Lung microvascular endothelial cell (primary cell): ENCODE measurements around the gene RACK1. TPM values are rescaled to one million over a fixed set of nuclear protein-coding genes. Genes with fewer than 3 reads are reported as not detected.
"Not testable (repeated sequence)": the region's sequence is repeated elsewhere in the genome, so short reads cannot be mapped to it uniquely, and the experiment has no call there.

Experiments used
- DNase-seq, 2 donors: peaks; one replicate each; pipeline versions ENCODE4 v3.0.0 to v3.0.0-alpha.2; 2010; ENCODE audit warnings: low read depth in 2 of 2
- total RNA-seq: library from RNA; depleted of rRNA; stranded (reverse); fragments of >200 nt; gene quantifications from 2 replicates; pipeline ENCODE4 v1.2.1, GENCODE V29; 2014

RACK1 gene
- total RNA-seq, 1 donor from 2014 or later, result 5,265 TPM

DNA sequence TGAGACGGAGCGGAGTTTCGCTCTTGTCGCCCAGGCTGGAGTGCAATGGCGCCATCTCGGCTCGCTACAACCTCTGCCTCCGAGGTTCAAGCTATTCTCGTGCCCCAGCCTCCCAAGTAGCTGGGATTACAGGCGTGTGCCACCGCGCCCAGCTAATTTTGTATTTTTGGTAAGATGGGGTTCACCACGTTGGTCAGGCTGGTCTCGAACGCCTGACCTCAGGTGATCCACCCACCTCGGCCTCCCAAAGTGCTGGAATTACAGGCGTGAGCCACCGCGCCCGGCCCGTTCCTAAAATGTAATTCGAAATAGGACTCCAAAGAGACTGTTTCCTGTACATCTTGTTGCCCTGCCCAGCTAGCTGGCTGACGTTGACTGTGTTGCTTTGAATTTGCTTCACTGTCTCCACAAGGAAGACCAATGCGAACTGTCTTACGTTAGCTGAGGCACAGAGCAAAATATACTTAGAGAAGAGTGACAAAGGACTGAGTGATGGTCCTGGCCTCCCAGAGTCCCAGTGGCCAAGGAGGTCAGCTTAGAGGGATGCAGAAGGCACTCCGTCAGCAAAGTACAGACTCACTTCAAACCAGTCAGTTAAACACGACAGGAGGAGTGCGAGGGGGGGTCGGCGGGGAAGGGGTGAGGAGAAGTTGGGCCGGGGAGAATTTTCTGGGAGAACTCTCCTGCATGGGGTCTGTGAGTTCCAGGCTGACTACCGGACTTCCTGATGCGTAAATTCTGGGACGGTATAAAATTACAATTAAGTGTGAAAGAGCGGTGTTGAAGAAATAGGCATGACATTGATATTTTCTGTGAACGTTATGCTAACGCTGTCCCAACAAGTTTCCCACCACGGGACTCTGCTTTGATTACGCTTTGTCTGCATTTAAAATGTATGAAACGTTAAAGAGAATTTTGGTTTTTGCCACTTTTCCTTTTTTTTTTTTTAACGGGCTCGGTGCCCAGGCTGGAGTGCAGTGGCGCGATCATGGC lies 27.4 kb downstream of the RACK1 start:
- DNase-seq, result no peak

DNA sequence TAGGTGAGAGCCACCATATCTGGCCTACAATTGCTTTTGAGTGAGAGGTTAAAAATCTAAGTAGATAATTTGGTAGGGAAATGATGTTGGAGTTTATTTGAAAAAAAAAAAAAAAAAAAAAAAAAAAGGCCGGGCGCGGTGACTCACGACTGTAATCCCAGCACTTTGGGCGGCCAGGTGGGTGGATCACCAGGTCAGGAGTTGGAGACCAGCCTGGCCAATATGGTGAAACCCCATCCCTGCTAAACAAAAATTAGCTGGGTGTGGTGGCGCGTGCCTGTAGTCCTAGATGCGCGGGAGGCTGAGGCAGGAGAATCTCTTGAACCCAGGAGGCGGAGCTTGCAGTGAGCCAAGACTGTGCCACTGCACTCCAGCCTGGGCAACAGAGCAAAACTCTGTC lies 29.5 kb downstream of the RACK1 start:
- not testable (repeated sequence) for DNase-seq

DNA sequence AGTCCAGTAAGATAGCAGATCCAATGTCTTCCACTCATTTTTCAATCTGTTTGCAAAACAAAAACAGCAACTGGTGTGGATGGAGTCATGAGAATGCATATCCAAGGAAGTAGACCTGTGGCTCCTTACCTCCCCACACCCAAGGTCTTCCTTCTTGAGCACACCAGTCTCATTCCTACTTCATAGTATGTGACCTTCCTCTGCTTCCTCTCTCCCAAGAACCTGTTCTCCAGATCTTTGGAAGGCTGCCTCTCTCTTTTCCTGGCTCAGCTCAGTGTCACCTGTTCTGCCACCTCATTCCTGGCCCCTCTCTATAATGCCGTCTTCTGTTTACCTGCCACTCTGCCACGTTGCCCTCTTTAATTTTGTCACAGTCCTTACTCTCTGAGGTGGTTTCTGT lies 30.8 kb downstream of the RACK1 start:
- no peak for DNase-seq

DNA sequence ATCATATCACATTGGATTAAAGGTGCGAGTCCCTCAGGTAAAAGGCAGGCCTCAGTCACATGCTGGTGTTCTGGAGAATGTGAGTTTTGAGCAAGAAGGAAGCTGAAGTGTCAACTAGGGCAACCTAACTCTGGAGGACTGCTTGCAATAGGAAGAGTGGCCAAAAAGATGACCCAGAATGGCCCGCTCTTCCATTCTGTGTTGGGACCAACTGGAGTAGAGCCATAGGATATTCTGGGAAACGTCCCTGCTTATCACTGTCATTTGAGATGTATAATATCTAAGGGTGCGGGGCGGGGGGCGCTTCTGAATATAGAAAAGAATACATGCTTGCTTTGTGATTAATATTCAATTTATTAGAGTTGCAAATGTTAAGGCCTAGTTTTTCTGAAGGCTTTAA lies 31.6 kb downstream of the RACK1 start:
- no peak for DNase-seq

DNA sequence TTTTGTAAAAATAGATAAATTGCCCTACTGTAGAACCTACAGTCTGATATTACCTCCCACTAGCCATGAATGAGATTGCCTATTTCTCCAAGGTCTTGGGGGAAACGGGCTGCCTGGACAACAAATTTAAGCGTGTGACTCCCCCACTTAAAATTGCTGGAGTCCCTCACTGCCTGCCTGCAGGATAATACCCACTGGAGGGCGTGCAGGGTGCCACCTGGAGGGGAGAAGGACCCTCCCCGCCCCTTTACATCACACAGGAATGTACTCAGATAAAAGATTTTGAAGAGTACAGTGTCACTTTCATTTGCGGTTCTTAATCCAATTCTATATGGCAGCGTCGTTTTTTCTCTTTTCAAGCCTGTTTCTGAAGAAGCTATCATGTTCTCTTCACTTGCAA lies 32.5 kb downstream of the RACK1 start:
- DNase-seq, result no peak

DNA sequence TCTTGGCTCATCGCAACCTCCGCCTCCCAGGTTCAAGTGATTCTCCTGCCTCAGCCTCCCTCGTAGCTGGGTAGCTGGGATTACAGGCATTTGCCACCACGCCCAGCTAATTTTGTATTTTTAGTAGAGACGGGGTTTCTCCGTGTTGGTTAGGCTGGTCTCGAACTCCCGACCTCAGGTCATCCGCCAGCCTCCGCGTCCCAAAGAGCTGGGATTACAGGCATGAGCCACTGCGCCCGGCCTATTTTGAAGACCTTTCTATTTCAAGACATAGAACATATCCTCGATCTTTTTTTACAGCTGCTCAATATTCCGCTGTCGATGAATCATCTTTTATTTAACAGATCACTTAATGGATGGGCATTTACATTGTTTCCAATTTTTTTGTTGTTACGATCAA lies 33.0 kb downstream of the RACK1 start:
- not testable (repeated sequence) for DNase-seq

DNA sequence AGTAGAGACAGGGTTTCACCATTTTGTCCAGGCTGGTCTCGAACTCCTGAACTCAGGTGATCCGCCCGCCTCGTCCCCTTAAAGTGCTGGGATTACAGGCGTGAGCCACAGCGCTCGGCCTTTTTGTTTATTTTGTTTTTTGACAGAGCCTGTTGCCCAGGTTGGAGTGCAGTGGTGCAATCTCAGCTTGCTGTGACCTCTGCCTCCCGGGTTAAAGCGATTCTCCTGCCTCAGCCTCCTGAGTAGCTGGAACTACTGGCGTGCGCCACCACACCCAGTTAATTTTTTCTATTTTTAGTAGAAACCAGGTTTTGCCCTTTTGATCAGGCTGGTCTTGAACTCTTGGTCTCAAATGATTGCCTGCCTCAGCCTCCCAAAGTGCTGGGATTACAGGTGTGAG lies 33.6 kb downstream of the RACK1 start:
- DNase-seq, result not testable (repeated sequence)

DNA sequence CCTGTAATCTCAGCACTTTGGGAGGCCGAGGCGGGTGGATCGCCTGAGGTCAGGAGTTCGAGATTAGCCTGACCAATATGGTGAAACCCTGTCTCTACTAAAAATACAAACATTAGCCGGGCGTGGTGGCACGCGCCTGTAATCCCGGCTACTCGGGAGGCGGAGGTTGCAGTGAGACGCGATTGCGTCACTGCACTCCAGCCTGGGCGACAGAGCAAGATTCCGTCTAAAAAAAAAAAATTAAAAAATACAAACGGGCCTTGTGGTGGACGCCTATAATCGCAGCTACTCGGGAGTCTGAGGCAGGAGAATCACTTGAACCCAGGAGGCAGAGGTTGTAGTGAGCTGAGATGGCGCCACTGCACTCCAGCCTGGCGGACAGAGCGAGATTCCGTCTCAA lies 34.7 kb downstream of the RACK1 start:
- DNase-seq, result not testable (repeated sequence)

DNA sequence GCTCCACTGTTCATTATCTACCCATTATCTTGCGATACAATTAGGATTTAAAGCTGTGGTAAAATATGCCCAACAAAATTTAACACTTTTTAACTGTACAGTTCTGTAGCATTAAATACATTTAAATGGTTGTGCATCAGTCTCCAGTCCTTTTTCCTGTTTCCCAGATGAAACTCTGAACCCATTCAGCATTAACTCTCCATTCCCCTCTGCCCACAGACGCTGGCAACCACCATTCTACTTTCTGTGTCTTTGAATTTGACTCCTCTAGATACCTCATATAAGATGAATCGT lies 35.8 kb downstream of the RACK1 start:
- DNase-seq, result no peak

DNA sequence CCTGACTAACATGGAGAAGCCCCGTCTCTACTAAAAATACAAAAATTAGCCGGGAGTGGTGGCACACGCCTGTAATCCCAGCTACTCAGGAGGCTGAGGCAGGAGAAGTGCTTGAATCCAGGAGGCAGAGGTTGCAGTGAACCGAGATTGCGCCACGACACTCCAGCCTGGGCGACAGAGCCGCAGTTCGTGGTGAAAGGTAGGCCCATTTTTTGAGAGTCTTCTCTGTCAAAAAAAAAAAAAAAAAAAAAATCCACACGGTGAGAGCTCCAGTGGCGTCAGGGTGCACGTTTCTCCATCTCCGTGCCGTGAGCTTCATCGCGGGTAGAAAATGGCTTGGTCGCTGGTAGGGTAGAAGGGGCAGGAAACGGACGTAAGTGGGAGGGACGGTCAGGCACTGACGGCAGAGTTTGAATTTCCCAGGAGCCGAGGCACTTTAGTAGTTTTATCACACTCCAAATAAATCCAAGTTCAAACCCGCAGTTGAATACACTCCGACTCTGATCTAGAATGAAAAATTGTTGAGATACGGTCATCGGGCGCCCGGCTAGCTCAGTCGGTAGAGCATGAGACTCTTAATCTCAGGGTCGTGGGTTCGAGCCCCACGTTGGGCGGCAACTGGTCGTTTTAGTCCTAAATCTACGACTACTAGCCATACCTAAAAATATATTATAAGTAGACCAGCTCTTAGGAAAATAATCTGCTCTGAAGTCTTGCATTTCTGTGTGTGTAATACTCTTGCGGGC lies 36.3 kb downstream of the RACK1 start:
- DNase-seq, result peak; percentile 90 to 91

DNA sequence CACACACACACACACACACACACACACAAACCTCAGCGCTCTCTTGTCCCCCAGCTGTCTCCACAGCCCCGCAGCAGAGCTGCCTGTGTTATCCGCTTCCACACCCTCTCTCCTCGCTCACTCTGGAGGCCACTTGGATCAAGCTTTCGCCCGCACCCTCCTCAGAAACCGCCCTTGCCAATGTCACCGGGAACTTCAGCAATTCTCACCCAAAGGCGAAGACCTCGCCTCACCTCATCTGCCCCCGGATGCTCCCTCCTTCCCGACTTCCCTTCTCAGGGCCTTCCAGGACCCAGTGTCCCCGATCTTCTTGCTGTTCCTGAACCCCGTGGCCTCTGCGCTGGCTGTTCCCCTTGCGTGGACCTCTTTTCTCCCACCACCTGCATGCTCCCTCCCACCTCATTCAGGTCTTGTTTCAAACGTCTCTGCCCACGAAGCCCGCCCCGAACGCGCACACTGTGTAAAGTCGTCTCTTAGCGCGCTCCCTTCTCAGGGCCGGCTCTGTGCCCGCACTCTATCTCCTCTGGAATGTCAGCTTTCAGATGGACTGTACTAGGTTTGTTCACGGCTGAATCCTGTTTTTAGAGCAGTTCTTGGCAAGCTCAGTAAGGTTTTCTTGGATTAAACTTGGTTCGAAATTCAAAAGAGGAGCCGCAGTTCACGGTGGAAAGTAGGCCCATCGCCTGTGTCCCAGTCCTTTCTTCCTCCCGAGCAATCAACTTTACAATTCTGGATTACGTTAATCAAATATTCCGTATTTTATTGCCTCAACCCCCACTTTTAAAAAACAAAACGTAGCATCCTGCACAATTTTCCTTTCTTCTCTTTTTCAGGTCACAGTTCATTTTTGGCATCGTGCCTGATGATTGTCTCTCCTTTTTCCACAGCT lies 37.7 kb downstream of the RACK1 start:
- DNase-seq, result no peak

DNA sequence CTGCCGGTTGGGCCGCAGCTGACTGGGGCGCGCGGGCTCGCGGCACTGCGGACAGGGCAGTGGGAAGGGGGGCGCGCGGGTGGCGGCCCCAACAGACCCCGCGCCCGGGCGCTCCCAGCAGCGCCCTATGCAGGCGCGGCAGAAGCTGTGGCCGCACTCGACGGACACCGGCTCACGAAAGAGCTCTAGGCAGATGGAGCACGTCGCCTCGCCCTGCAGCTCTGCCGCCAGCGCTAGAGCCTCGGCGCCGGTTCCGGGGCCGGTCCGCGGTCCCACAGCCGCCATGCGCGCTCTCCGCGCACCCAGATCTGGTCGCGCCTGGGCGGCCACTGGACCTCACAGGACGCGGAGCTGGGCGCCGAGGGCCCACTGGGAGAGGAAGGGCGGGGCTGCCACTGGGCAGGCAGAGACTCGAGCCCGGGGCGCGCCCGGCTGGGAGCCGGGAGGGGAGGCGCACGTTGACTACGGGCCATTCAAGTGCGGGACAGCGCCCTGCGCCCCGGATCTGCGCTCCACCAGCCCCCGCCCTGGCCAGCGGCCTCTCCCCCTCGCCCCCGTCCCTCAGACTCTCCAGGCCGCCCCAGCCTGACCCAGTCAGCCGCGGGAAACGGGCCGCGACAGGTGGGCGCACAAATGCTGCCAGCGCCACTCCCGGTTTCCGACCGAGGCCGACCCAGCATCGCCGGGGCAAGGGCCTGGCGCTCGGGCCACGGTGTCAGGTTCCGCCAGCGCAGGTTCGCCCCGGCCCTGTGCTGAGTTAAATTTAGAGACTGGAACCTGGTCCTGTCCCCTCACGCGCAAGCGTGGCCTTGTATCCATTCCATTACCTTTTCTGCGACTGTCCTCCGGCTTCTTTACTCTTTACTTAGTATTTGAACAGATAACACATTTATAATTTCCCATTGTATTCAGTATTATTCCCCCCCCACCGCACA lies 38.6 kb downstream of the RACK1 start, which contains the start of gene TRIM7:
Gene TRIM7, minus strand, starts transcription at position 371 of the 935 bp plus-strand sequence. Its CDS starts 86 bp downstream, at position 285.
- peak in 1 of 2 donors; percentile 55 for DNase-seq

DNA sequence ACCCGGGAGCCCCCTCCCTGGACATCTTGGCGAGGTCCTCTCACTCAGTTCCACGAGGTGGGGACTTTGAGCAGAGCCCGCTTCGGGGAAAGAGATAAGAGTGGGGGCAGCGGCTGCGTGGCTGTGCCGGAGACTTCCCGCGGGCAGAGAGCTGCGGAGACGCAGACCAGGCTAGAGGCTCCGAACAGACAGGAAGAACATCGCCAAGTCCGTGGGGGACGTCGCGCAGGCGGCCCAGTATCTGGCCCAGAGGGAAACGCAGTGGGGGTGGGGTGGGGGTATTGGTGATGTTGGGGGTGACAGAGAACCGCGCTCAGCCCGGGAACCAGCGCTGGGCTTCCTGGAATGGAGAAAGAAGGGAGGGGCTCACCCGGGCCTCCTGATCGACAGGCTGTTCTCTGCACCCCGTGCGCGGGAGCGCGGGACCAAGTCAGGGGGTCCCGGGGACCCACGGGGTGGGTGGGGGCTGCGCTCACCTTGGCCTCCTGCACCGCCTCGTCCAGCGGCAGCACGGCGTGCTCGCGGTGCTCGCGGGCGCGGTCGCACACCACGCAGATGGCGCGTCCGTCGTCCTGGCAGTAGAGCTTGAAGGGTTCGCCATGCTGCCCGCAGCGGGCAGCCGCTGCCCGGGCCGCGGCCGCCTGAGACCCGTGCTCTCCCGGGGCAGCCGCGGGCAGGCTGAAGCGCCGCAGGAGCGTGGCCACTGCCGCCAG lies 39.4 kb downstream of the RACK1 start:
- DNase-seq, result peak; percentile 64 to 67

DNA sequence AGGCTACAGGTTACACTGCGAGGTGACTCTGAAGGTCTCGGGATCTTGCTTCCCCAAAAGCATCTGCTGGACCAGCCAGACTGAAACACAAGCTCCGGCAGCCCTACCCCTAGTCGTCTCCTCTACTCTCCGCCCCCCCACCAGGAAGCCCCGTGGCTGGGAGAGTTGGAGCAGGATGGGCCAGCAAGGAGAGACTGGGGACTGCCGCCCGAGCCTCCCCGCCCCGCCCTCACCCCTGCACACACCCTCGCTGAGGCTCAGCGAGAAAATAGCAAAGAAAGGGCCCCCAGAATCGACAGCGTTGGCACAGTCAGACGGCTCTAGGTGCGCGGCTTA lies 40.0 kb downstream of the RACK1 start:
- peak in 1 of 2 donors; percentile 21 for DNase-seq

DNA sequence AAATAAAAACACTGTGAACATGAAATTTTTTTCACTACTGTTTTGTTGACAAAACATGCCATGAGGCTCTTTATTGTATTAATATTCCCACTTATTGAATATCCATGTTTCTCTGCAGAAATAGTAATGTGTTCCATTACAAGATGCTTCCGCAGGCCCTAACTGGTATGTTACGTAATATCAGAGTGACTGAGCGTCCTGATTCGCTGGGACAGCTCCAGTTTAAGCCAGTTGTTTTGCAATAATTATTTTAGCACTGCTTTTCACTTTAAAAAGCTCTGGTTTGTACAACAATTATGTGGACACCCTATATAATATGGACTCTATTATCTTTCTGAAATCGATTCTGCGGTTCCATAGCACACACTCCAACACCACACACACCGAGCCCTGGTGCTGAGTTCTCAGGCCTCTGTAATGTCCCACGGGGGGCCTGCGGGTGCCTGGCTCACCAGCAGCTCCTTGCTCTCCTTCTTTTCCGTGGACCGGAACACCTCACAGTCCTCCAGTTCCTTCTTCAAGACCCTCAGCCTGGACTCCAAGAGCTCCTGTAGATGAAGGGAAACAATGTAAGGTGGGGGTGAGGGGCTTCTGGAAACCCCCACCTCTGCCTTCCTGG lies 40.5 kb downstream of the RACK1 start:
- peak in 1 of 2 donors; percentile 37 for DNase-seq

DNA sequence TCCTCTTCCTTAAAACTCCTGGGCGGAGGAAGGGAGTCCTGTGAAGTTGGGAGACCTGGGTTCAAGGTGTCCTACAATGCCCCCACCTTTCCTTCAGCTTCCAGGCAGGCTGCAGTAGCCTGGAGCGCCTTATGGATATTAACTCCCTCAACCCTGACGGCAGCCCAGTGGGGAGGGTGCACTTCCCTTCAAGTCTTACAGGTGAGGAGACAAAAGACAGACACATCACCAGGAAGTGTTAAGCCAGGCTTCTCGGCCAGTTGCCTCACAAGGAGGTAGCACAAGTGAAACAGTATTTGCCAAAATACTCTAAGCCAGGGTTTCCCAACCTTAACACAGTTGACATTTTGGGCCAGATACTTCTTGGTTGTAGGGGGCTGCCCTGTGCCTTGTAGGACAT lies 42.9 kb downstream of the RACK1 start:
- no peak for DNase-seq

DNA sequence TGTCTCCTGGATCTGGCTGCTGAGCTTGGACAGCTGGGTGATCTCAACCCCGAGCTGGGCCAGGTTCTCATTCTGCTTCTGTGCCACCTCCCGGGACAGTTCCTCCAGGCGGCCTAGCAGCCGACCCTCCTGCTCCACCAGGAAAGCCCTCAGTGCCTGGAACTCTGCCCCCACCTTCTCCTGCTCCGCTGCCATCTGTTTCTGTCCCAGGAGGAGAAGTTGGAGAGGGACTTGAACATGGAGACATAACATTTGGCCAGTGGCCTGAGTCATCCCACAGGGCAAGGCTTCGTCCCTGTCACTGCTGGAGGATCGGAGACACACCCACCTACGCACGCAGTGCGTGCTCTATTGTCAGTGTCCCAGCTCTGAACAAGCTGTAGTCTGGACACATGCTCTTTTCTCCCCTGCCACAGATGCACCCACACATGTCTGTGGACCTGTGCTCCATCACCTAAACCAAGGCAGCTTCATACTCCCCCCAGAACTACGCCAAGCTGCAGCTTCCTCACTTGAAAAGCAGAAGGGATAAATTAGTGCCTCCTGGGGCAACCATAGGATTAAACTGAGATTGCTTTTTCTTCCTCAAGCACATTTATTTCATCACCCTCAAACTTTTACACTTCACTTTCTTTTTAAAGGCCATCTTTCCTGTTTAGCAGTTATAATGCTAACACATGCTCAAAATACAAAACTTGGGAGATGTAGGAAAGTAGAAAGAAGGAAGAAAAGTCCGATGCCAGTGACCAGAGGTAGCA lies 43.6 kb downstream of the RACK1 start:
- no peak for DNase-seq

DNA sequence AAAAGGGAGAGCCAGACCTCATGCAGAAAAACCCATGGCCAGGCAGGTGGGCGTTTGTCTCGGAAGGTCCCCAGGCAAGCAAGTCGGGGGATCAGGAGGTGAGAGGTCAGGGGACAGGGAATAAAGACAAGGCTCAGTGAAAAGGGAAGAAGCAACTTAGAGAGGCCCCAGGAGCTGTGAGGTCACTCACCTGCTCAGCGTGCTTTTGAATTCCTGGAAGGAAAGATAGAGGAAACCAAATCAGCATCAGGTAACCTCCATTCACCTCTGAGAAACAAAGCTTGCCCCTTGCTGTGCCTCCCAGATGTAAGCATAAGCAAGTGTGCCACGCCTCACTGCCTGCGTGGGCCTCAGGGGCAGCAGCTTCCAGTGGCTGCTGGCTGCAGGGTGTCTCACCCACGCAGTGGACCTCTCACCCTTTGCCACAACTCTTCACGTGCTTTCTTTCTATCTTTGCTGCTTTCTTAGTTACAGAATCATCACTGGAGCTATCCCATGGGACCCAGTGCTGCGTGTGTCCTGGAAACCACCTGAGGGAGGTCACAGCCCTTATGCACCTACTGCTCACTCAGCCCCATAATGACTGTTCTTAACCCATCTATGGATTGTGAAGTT lies 44.7 kb downstream of the RACK1 start:
- DNase-seq, result no peak
